Activated naive CD8-positive, alpha-beta T cell treated with anti-CD3 and anti-CD28 coated beads, Interleukin-2, amount 10 ng/mL, durations not matched to agents 7 days and 5 days (primary cell): ENCODE data around the gene GMPPA. TPM values are rescaled to one million over a fixed set of nuclear protein-coding genes. Genes with fewer than 3 reads are reported as not detected.

Experiments
- ATAC-seq: fragments of 150-1000 bp; cut with Tn5 transposase; one replicate; pipeline ENCODE4 v1.10.0; 2021; ENCODE audit warnings: low read depth, moderate library complexity
- POLR2A ChIA-PET: fragments of 350-600 bp; sonication (Branson Sonifier 250); formaldehyde crosslinking; loops from one replicate; lab custom pipeline; 2021; ENCODE audit warnings: antibody characterized with exemption; lab: Charles Lee
- DNase-seq: peaks from one replicate; pipeline ENCODE4 v3.0.0; 2021
- H3K27ac Mint-ChIP-seq: one replicate; pipeline ENCODE4 v1.8.0; 2022; ENCODE audit warnings: mild to moderate bottlenecking, mixed read lengths
- H3K27me3 Mint-ChIP-seq: one replicate; pipeline ENCODE4 v1.8.0; 2022; ENCODE audit warnings: mild to moderate bottlenecking, moderate library complexity, mixed read lengths
- H3K36me3 Mint-ChIP-seq: one replicate; pipeline ENCODE4 v1.8.0; 2021; ENCODE audit warnings: mild to moderate bottlenecking, mixed read lengths
- H3K4me1 Mint-ChIP-seq: one replicate; pipeline ENCODE4 v1.8.0; 2021; ENCODE audit warnings: mixed read lengths
- H3K4me3 Mint-ChIP-seq: one replicate; pipeline ENCODE4 v1.8.0; 2022; ENCODE audit warnings: mild to moderate bottlenecking, moderate library complexity, mixed read lengths
- H3K9me3 Mint-ChIP-seq: one replicate; pipeline ENCODE4 v1.8.0; 2021; ENCODE audit warnings: mixed read lengths
- total RNA-seq, 2 experiments: library from RNA; stranded (reverse); gene quantifications; one replicate each; pipeline ENCODE4 v1.2.3, GENCODE V29; 2021

Gene GMPPA
- total RNA-seq, 2 experiments from 2014 or later = 31.3 to 32.6 TPM

GRCh38 chr2:219495531-219496122, 3.1 kb upstream of the GMPPA start:
- POLR2A ChIA-PET = interaction anchor here (1.1 kb wide), 2 partner anchors 34 kb away, joined by 3 to 4 read pairs; no protein-coding TSS in a partner anchor
- ATAC-seq (no peak), DNase-seq (peak; percentile 59)
- Mint-ChIP-seq H3K36me3 (no peaks in the 10 kb centered on the region), H3K9me3 (no peaks in the 10 kb centered on the region), H3K27ac (no peak overlapping the region), H3K27me3 (peaks cover 49% of the 10 kb centered on the region), H3K4me3 (no peak overlapping the region), H3K4me1 (peaks cover 20% of the 10 kb centered on the region)

GRCh38 chr2:219496247-219496824, 2.4 kb upstream of the GMPPA start:
- Mint-ChIP-seq H3K36me3 (no peaks in the 10 kb centered on the region), H3K4me3 (no peak overlapping the region), H3K27me3 (peaks cover 49% of the 10 kb centered on the region), H3K27ac (no peak overlapping the region), H3K9me3 (no peaks in the 10 kb centered on the region), H3K4me1 (peaks cover 20% of the 10 kb centered on the region)
- POLR2A ChIA-PET = interaction anchor here (1.1 kb wide), 1 partner anchor 33 kb away, joined by 3 read pairs; no protein-coding TSS in a partner anchor
- no peak for ATAC-seq
- no peak for DNase-seq

- no peaks in the 10 kb centered on the region for H3K9me3 Mint-ChIP-seq
- POLR2A ChIA-PET = interaction anchor here (1.1 kb wide), 1 partner anchor 33 kb away, joined by 3 read pairs; no protein-coding TSS in a partner anchor
- peaks cover 20% of the 10 kb centered on the region for H3K4me1 Mint-ChIP-seq
- H3K4me3 Mint-ChIP-seq = peak overlapping the region; percentile 93
- H3K36me3 Mint-ChIP-seq = no peaks in the 10 kb centered on the region
- H3K27me3 Mint-ChIP-seq = peaks cover 49% of the 10 kb centered on the region
- no peak for ATAC-seq
- DNase-seq = no peak
- no peak overlapping the region for H3K27ac Mint-ChIP-seq
These were observed 1.7 kb upstream of the GMPPA start for GRCh38 chr2:219496825-219497494.

- ATAC-seq = no peak
- H3K9me3 Mint-ChIP-seq = no peaks in the 10 kb centered on the region
- H3K36me3 Mint-ChIP-seq = no peaks in the 10 kb centered on the region
- DNase-seq = peak; percentile 63
- peak overlapping the region; percentile 93 for H3K4me3 Mint-ChIP-seq
- no peak overlapping the region for H3K27ac Mint-ChIP-seq
- peaks cover 20% of the 10 kb centered on the region for H3K4me1 Mint-ChIP-seq
- POLR2A ChIA-PET = interaction anchor here (1.2 to 2.4 kb wide), 5 partner anchors 10 to 110 kb away, joined by 3 to 13 read pairs (median 7); partner anchors contain the start of genes DNPEP and STK11IP
- H3K27me3 Mint-ChIP-seq = peaks cover 49% of the 10 kb centered on the region
These were observed 1.0 kb upstream of the GMPPA start for GRCh38 chr2:219497495-219498279.

- Mint-ChIP-seq H3K27me3 (peaks cover 40% of the 10 kb centered on the region), H3K9me3 (no peaks in the 10 kb centered on the region), H3K36me3 (no peaks in the 10 kb centered on the region), H3K4me3 (peak overlapping the region; percentile 93), H3K27ac (peak overlapping the region; percentile 73), H3K4me1 (peaks cover 22% of the 10 kb centered on the region)
- ATAC-seq (no peak), DNase-seq (no peak)
- POLR2A ChIA-PET = interaction anchor here (0.6 to 2.4 kb wide), 13 partner anchors 9 to 1556 kb away, joined by 3 to 13 read pairs (median 3); partner anchors contain the start of genes DNPEP, STK11IP and TMEM198
These were observed 292 bp downstream of the GMPPA start for GRCh38 chr2:219499058-219499307.

GRCh38 chr2:219499555-219499954, 864 bp downstream of the GMPPA start:
- Mint-ChIP-seq H3K27me3 (peaks cover 34% of the 10 kb centered on the region), H3K36me3 (peaks cover 2% of the 10 kb centered on the region), H3K4me1 (peaks cover 22% of the 10 kb centered on the region), H3K9me3 (no peaks in the 10 kb centered on the region), H3K4me3 (peak overlapping the region; percentile 93), H3K27ac (peak overlapping the region; percentile 49)
- ATAC-seq (no peak), DNase-seq (no peak)
- POLR2A ChIA-PET = interaction anchor here (0.9 to 2.4 kb wide), 4 partner anchors 8 to 250 kb away, joined by 3 to 13 read pairs (median 6); partner anchors contain the start of gene DNPEP

GRCh38 chr2:219500135-219500534, 1.4 kb downstream of the GMPPA start:
- no peak overlapping the region for H3K27ac Mint-ChIP-seq
- POLR2A ChIA-PET = interaction anchor here (0.9 to 2.4 kb wide), 3 partner anchors 7 to 112 kb away, joined by 3 to 13 read pairs (median 10); partner anchors contain the start of gene DNPEP
- H3K9me3 Mint-ChIP-seq = no peaks in the 10 kb centered on the region
- peaks cover 28% of the 10 kb centered on the region for H3K27me3 Mint-ChIP-seq
- DNase-seq = no peak
- no peak for ATAC-seq
- H3K4me1 Mint-ChIP-seq = peaks cover 22% of the 10 kb centered on the region
- peak overlapping the region; percentile 93 for H3K4me3 Mint-ChIP-seq
- H3K36me3 Mint-ChIP-seq = peaks cover 4% of the 10 kb centered on the region

- Mint-ChIP-seq H3K36me3 (peaks cover 4% of the 10 kb centered on the region), H3K4me3 (no peak overlapping the region), H3K9me3 (no peaks in the 10 kb centered on the region)
These were observed 3.2 kb downstream of the GMPPA start for GRCh38 chr2:219501849-219502248.

GRCh38 chr2:219502618-219503017, 3.9 kb downstream of the GMPPA start:
- DNase-seq (no peak), ATAC-seq (no peak)
- H3K27ac Mint-ChIP-seq = no peak overlapping the region
- H3K36me3 Mint-ChIP-seq = peaks cover 4% of the 10 kb centered on the region
- peaks cover 16% of the 10 kb centered on the region for H3K4me1 Mint-ChIP-seq
- peaks cover 5% of the 10 kb centered on the region for H3K27me3 Mint-ChIP-seq
- H3K9me3 Mint-ChIP-seq = no peaks in the 10 kb centered on the region
- POLR2A ChIA-PET = no interaction called here
- H3K4me3 Mint-ChIP-seq = no peak overlapping the region

More at GRCh38 chr2:219501849-219502248, 3.2 kb downstream of the GMPPA start:
- POLR2A ChIA-PET = no interaction called here
- peaks cover 11% of the 10 kb centered on the region for H3K27me3 Mint-ChIP-seq
- DNase-seq (no peak), ATAC-seq (no peak)
- peaks cover 18% of the 10 kb centered on the region for H3K4me1 Mint-ChIP-seq
- no peak overlapping the region for H3K27ac Mint-ChIP-seq

GRCh38 chr2:219505585-219505984, 6.9 kb downstream of the GMPPA start:
- no peak for ATAC-seq
- peaks cover 15% of the 10 kb centered on the region for H3K27me3 Mint-ChIP-seq
- no peak overlapping the region for H3K4me3 Mint-ChIP-seq
- H3K9me3 Mint-ChIP-seq = no peaks in the 10 kb centered on the region
- no peak for DNase-seq
- peaks cover 7% of the 10 kb centered on the region for H3K4me1 Mint-ChIP-seq
- POLR2A ChIA-PET = no interaction called here
- H3K27ac Mint-ChIP-seq = no peak overlapping the region
- peaks cover 6% of the 10 kb centered on the region for H3K36me3 Mint-ChIP-seq

- H3K4me3 Mint-ChIP-seq = no peak overlapping the region
- no peak for DNase-seq
- H3K27ac Mint-ChIP-seq = no peak overlapping the region
- H3K9me3 Mint-ChIP-seq = no peaks in the 10 kb centered on the region
- peaks cover 6% of the 10 kb centered on the region for H3K36me3 Mint-ChIP-seq
- peaks cover 22% of the 10 kb centered on the region for H3K27me3 Mint-ChIP-seq
- POLR2A ChIA-PET = interaction anchor here (1.1 kb wide), 1 partner anchor 14 kb away, joined by 3 read pairs; no protein-coding TSS in a partner anchor
- H3K4me1 Mint-ChIP-seq = peaks cover 7% of the 10 kb centered on the region
- ATAC-seq = no peak
These were observed 7.6 kb downstream of the GMPPA start for GRCh38 chr2:219506153-219506801.

- POLR2A ChIA-PET = interaction anchor here (1.1 to 1.6 kb wide), 2 partner anchors 8 to 14 kb away, joined by 3 to 10 read pairs; partner anchors contain the start of gene GMPPA
- H3K9me3 Mint-ChIP-seq = no peaks in the 10 kb centered on the region
- H3K4me3 Mint-ChIP-seq = no peak overlapping the region
- peaks cover 7% of the 10 kb centered on the region for H3K4me1 Mint-ChIP-seq
- H3K27ac Mint-ChIP-seq = no peak overlapping the region
- no peak for ATAC-seq
- peaks cover 28% of the 10 kb centered on the region for H3K27me3 Mint-ChIP-seq
- H3K36me3 Mint-ChIP-seq = peaks cover 6% of the 10 kb centered on the region
- no peak for DNase-seq
These were observed 8.3 kb downstream of the GMPPA start for GRCh38 chr2:219506802-219507526.
